ENCODE measurements around the gene CEND1.

The CEND1 gene

DNA sequence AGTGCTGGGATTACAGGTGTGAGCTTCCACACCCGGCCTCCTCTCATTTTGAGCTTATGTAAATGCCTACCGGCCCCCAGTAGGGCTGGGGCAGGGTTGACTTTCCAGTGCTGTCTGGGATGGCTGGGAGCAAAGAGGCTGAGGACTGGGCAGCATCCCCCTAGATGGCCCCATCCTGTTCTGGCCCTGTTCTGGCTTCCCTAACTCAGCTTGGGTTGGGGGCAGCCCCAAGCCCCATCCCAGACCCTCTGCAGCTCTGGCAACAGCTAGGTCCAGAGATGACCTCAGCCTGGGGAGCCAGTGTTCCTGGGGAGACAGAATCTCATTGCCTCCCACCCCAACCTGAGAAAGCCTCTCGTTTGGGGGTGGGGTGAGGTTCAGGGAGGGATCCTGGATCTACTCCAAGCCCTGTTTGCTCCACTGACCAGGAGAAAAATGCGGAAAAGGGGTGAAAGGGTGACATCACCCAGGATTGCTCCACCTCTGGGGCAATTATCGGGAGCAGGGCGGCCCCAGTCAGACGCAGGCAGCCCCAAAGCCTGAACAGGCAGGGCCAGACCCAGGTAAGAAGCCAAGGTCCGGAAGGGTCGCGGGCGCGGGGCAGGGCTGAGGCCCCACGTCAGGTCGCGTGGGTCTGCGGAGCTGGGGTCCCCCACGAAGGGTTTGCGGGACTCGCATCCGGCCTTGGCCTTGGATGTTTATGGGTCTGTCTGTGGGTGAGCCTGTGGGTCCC is 28.7 kb upstream of the CEND1 start, which contains the start of gene PNPLA2:
Gene PNPLA2, plus strand, starts transcription at position 519 of the 733 bp plus-strand sequence. CDS start 805 bp downstream, outside the sequence.
- TF ChIP-seq POLR2A (IDR thresholded peaks at IDR 0.05; ENCODE audit: low read depth, low read length) = no peak
- no peak for TF ChIP-seq POLR2AphosphoS5 (IDR thresholded peaks at IDR 0.05; ENCODE audit: low read depth, low read length)
- TF ChIP-seq TAF1 (IDR thresholded peaks at IDR 0.05; ENCODE audit: borderline replicate concordance, low read depth, low read length) = no peak
- no peak for DNase-seq (ENCODE audit: insufficient read length)
- peak; percentile 44 for FAIRE-seq

DNA sequence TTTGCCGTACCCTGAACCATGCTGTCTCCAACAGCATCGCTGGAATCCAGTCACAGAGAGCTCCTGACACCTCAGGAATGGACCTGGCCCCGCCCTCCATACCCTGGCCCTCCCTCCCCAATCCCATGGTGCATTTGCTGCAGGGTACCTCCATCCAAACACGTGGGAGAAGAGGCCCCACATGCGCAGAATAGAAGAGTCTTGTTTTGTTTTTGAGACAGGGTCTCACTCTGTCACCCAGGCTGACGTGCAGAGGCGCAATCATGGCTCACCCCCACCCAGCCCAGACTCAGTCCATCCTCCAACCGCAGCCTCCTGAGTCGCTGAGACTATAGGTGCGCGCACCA is 26.5 kb upstream of the CEND1 start:
- FAIRE-seq (no peak), DNase-seq (ENCODE audit: insufficient read length) (no peak)
- TF ChIP-seq POLR2A (IDR thresholded peaks at IDR 0.05; ENCODE audit: low read depth, low read length) (no peak), POLR2AphosphoS5 (IDR thresholded peaks at IDR 0.05; ENCODE audit: low read depth, low read length) (no peak), TAF1 (IDR thresholded peaks at IDR 0.05; ENCODE audit: borderline replicate concordance, low read depth, low read length) (no peak)

DNA sequence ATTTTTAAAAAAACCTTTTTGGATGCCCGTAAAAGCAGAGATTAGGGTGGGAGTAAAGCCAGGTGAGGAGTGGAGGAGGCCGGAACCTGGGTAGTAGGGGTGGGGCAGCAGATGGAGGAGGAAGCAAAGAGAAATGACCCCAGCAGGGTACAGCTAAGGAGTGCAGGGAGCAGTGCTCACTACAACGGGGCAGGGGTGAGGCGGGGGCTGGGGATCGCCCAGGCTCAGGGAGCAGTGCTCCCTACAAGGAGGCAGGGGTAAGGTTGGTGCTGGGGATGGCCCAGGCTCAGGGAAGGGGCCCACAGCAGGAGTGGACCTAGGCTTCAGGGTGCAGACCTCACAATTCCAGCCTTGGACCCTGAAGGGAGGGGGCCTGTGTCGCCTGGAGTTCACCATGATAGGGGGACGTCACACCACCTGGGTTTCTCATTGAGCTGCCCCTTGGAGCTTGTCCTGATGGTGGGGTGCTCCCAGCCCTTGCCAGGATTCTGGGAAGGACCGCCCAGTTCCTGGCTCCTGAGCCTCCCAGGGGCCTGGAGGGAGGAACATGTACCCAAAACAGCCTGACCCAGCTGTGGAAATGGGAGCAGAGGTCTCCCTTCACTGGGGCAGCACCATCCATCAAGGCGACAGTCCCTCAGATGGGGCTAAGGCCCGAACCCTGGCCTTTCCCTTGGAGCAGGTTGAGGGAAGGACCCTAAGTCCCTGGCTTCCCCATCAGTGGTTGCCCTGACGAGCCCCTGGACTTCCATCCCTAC is 26.0 kb upstream of the CEND1 start:
- no peak for TF ChIP-seq POLR2A (IDR thresholded peaks at IDR 0.05; ENCODE audit: low read depth, low read length)
- no peak for FAIRE-seq
- no peak for DNase-seq (ENCODE audit: insufficient read length)

DNA sequence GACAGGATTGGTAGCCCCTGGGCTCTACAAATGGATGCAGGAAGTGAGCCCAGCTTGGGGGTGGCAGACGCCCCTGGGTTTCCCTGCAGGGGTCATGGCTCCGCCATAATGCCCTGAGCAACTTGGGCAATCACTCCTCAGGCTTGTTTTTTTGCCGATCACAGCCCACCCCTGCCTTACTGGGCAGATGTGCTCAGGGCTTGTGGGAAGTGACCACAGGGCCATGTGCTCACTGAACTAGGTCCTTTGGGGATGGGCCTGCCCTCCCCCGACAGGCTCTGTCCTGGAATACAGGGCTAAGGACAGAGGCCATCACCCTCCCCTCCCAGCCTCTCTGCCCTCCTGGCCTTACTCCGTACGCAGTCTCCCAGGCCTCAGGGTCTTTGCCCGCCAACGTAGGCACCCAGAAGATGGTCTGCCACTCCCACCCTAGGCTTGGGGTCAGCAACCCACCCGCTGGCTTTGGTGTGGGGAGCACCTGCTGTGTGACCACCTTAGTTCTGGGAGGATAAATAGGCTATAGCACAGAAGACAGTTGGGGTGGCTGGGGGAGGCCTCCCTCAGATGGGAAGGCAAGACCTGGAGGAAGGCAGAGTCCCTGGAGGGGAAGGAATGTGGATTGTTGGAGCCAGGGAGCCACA is 23.7 kb upstream of the CEND1 start:
- DNase-seq (ENCODE audit: insufficient read length) (no peak), FAIRE-seq (no peak)
- TF ChIP-seq POLR2A (IDR thresholded peaks at IDR 0.05; ENCODE audit: low read depth, low read length) = peak; percentile 87
- TF ChIP-seq POLR2AphosphoS5 (IDR thresholded peaks at IDR 0.05; ENCODE audit: low read depth, low read length) = peak; percentile 97
- TF ChIP-seq TAF1 (IDR thresholded peaks at IDR 0.05; ENCODE audit: borderline replicate concordance, low read depth, low read length) = no peak

DNA sequence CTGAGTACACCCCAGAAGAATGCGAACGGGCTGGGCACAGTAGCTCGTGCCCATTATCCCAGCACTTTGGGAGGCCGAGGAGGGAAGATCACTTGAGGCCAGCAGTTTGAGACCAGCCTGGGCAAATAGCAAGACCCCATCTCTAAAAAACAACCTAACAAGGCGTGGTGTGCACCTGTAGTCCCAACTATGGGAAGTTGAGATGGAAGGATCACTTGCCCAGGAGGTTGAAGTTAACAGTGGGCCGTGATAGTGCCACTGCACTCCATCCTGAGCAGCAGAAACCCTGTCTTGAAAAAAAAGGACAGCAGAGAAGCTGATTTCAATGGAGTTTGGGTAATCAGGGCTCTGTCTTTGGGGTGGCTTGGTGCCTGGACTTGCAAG is 23.2 kb upstream of the CEND1 start:
- no peak for FAIRE-seq

DNA sequence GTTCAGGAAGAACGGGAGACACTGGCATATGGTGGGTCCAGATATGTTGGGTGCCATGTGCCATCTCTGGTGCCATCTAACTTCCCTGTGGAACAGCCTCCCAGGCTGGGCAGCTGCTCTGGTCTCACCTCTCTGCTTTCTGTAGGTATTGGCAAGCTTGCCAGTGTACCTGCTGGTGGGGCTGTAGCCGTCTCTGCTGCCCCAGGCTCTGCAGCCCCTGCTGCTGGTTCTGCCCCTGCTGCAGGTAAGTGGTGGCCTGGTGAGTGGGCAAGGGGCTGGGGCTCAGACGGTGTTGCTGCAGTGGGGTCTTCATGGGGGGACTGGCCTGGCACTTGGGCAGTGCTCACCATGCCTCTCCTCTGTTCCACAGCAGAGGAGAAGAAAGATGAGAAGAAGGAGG is 22.5 kb upstream of the CEND1 start:
- FAIRE-seq = no peak
- TF ChIP-seq TAF1 (IDR thresholded peaks at IDR 0.05; ENCODE audit: borderline replicate concordance, low read depth, low read length) (no peak), POLR2A (IDR thresholded peaks at IDR 0.05; ENCODE audit: low read depth, low read length) (no peak), POLR2AphosphoS5 (IDR thresholded peaks at IDR 0.05; ENCODE audit: low read depth, low read length) (no peak)
- no peak for DNase-seq (ENCODE audit: insufficient read length)

More for the DNA sequence above, 23.2 kb upstream of the CEND1 start:
- DNase-seq (ENCODE audit: insufficient read length) = no peak
- TF ChIP-seq TAF1 (IDR thresholded peaks at IDR 0.05; ENCODE audit: borderline replicate concordance, low read depth, low read length) = no peak
- TF ChIP-seq POLR2A (IDR thresholded peaks at IDR 0.05; ENCODE audit: low read depth, low read length) = no peak
- TF ChIP-seq POLR2AphosphoS5 (IDR thresholded peaks at IDR 0.05; ENCODE audit: low read depth, low read length) = no peak

DNA sequence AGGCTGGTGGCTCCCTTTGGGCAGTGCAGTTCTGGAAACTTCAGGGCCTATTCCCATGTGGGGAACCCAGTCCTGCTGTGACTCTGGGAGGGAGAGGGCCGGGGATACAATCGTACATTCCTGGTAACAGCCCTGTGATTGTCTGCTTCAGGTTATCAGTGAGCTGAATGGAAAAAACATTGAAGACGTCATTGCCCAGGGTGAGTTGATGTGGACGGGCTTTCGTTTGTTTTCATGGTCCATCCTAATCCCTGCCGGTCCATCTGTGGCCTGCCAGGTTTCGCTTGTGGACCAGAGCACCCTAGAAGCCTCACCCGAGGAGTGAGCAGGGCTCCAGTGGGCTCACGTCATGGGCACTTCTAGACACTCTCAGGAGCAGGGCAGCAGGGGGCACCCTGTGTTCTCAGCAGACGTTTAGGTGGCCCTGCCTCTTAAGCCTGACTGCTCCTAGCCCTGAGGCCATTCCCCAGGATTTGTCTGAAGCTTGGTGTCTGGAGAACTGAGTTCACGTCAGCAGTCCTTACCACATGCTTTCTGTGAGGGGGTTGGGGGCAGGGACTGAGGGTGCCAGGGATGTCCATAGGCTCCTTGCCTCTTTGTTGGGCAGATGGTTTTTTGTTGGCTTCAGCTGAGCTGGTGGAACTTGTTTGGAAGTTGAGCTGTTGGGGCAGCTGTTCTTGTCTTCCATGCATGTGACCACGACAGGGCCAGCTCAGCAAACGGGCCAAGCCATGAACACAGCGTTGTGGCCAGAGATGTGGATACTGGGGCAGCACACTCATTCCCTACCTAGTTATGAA is 21.8 kb upstream of the CEND1 start:
- TF ChIP-seq POLR2AphosphoS5 (IDR thresholded peaks at IDR 0.05; ENCODE audit: low read depth, low read length) (0 out of 2 replicates have a peak, but pooled peaks have one; percentile 34), POLR2A (IDR thresholded peaks at IDR 0.05; ENCODE audit: low read depth, low read length) (no peak; the same call in 1 of the 2 replicates)
- FAIRE-seq = peak; percentile 63
- DNase-seq (ENCODE audit: insufficient read length) = no peak

DNA sequence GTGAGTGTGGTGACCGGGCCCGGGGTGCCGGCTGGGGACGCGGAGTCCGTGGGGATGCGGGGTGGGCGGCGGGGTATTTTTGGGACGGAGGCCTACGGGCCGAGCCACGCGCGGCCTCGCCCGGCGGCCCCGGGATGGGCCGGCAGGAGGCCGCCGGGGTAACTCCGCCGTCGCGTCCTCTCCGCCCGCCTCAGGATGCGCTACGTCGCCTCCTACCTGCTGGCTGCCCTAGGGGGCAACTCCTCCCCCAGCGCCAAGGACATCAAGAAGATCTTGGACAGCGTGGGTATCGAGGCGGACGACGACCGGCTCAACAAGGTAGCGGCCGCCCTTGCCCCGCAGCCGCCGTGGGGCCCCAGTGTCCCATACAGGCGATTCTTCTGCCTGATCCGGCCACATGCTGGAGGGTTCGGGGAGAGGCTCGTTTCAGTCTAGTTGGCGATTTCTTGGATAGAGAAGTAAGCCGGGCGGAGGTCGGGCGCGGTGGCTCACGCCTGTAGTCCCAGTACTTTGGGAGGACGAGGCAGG is 20.2 kb upstream of the CEND1 start:
- FAIRE-seq = no peak
- DNase-seq (ENCODE audit: insufficient read length) = no peak
- TF ChIP-seq POLR2A (IDR thresholded peaks at IDR 0.05; ENCODE audit: low read depth, low read length) = no peak; the same call in 1 of the 2 replicates
- no peak; the same call in 1 of the 2 replicates for TF ChIP-seq POLR2AphosphoS5 (IDR thresholded peaks at IDR 0.05; ENCODE audit: low read depth, low read length)

DNA sequence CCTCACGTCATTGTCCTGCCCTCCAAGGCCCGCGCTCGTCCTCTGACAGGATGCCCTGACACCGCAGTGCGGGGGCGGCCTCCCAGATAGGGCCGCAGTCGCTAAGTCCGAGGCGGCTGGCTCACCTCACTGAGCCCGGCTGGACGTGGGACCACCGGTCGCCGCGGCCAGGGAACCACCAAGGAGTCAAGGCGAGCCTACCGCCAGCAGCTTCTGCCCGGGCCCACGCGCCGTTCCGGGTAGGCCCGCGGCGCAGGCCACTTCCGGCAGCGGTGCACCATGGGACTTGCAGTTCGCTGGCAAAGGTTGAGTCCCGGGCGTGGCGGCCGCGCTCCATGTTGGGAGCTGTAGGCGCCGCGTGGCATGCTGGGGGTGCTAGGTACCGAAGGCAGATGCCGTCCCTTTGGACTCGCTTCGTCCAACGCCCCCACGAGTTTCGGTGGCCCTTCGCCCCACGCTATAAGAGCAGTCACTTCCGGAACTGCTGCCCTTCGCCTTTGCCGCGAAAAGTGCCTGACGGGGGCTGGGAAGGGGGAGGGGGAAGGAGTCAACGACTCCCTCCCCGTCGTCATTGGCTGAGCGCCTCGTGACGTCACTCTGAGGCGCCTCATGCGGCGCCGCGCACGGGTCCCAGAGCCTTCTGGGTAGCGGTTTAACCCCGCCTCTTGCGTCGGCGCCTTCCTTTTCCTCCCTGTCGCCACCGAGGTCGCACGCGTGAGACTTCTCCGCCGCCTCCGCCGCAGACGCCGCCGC is 19.6 kb upstream of the CEND1 start, which contains the start of gene RPLP2:
Gene RPLP2, plus strand, starts transcription at position 681 of the 753 bp plus-strand sequence. CDS start 268 bp downstream, outside the sequence.
- FAIRE-seq (peak; percentile 100), DNase-seq (ENCODE audit: insufficient read length) (peak; percentile 99)
- TF ChIP-seq TAF1 (IDR thresholded peaks at IDR 0.05; ENCODE audit: borderline replicate concordance, low read depth, low read length) = peak; percentile 97
- TF ChIP-seq POLR2A (IDR thresholded peaks at IDR 0.05; ENCODE audit: low read depth, low read length) = peak; percentile 94
- peak; percentile 98 for TF ChIP-seq POLR2AphosphoS5 (IDR thresholded peaks at IDR 0.05; ENCODE audit: low read depth, low read length)
